ENCODE results near the gene SAC3D1. TPM values are rescaled to one million over a fixed set of nuclear protein-coding genes. Genes with fewer than 3 reads are reported as not detected.

SAC3D1 gene
- 10 to 100 TPM in 2 of 4 donors, 1 to 10 TPM in 2; 4.8 to 11.8 (median 10.1) TPM for total RNA-seq

DNA sequence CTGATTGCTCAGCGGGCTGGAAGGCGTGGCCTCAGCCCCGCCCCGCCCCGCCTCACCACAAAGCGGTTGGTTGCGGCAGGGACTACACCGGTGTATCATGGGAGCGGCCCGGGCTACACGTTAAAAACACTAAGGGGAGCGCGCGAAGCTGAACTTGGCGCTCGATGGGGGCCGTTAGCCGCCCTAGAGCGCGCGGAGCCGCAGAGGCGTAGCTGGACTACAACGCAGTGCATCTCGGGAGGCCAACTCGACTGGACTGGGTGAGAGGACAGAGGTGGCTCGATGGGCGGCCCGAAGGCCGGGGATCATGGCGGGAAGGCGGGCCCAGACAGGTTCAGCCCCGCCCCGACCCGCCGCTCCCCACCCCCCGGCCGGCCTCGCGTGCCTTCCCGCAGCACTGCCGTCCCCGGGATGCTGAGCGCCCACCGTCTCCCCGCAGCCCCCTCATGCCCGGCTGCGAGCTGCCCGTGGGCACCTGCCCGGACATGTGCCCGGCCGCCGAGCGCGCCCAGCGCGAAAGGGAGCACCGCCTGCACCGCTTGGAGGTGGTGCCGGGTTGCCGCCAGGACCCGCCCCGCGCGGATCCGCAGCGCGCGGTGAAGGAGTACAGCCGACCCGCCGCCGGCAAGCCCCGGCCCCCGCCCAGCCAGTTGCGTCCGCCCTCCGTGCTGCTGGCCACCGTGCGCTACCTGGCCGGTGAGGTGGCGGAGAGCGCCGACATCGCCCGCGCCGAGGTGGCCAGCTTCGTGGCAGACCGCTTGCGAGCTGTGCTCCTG lies at the start of gene SAC3D1:
SAC3D1 (plus strand) TSS at position 364 of the 776 bp plus-strand sequence; CDS start at position 447, 83 bp downstream.
- peak; percentile 61 for DNase-seq (ENCODE audit: low spot score)
- TF ChIP-seq, protein P1, sequence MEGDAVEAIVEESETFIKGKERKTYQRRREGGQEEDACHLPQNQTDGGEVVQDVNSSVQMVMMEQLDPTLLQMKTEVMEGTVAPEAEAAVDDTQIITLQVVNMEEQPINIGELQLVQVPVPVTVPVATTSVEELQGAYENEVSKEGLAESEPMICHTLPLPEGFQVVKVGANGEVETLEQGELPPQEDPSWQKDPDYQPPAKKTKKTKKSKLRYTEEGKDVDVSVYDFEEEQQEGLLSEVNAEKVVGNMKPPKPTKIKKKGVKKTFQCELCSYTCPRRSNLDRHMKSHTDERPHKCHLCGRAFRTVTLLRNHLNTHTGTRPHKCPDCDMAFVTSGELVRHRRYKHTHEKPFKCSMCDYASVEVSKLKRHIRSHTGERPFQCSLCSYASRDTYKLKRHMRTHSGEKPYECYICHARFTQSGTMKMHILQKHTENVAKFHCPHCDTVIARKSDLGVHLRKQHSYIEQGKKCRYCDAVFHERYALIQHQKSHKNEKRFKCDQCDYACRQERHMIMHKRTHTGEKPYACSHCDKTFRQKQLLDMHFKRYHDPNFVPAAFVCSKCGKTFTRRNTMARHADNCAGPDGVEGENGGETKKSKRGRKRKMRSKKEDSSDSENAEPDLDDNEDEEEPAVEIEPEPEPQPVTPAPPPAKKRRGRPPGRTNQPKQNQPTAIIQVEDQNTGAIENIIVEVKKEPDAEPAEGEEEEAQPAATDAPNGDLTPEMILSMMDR (IDR thresholded peaks at IDR 0.05), result no peak
- peak; percentile 97 for ATAC-seq (ENCODE audit: low FRiP score)

DNA sequence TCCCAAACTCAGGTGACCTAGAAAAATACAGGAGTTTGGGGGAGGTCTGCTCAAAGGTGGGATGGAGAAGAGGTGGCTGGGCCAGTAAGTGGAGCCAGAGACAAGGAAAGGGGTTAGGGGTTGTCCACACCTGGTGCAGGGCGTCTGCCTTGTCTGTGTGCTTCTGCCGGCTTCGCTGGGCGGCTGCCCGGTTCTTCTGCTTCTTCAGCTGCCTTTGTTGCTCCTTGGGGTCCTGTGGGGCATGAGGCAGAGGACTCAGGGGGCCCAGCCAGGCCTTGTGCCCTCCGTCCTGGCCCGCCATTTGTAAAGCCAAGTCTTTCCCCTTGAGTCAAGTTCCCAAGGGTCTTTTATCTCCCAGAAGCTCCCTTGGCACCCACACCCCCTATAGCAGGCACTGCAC lies 46.7 kb upstream of the SAC3D1 start:
- DNase-seq (ENCODE audit: low spot score), result no peak
- ATAC-seq (ENCODE audit: low FRiP score), result no peak
- TF ChIP-seq, protein P1 (IDR thresholded peaks at IDR 0.05), result no peak

- DNase-seq (ENCODE audit: low spot score), result no peak
- peak; percentile 10 for ATAC-seq (ENCODE audit: low FRiP score)
- TF ChIP-seq, protein P1 (IDR thresholded peaks at IDR 0.05), result no peak
Measured at GRCh38 chr11:64996327-64996709, 44.7 kb upstream of the SAC3D1 start.

DNA sequence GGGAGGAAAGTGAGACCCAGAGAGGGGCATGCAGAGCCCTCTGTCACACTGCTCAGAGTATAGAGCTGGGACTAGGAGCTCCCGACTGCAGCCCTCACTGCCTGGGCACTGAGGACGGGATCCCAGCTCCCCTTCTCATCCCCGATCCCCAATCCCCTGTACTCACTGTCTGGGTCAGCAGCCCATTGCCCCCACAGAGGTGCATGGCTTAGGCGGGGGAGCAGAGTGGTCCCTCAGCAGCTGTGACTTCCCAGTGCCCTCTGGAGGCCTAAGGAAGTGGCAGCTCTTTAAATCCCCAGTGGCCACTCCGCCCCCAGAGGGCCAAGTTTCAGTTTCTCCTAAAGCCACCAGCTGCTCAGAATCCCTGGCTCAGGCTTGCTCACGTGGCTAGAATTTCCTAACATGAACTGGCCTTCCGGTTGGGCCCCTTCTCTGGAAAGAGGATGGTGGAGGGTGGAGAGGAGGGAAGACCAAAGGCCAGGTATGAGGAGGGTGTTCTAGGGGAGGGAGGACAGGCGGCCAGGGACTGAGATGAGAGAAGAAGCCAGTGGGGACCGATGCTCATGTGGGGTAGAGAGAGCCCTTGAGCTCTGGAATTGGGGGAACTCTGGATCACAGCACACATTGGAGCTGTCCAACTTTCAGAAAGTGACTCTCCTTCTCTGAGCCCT lies 44.2 kb upstream of the SAC3D1 start, which contains the start of gene BATF2:
BATF2 (minus strand) TSS at position 262 of the 671 bp plus-strand sequence; CDS start at position 205, 57 bp downstream.
- TF ChIP-seq, protein P1 (IDR thresholded peaks at IDR 0.05), result no peak
- DNase-seq (ENCODE audit: low spot score) (no peak), ATAC-seq (ENCODE audit: low FRiP score) (peak; percentile 50)

DNA sequence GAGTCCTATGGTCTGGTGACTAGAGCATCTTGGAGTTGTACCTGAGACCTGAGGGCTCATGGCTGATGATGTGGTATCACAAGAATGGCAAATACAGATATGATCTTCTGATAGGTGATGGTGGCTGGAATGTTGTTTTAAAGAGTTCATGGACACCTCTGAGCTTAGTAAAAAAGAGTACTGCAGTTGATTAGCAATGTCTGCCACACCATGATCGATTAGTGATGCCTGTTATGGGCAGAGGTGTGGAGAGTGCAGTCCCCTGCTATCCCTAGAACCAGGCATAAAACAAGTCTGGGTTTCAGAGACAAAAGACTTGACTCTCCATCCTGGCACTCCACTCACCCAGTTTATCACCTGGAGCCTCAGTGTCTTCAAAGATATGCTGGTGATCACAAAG lies 42.9 kb upstream of the SAC3D1 start:
- TF ChIP-seq, protein P1 (IDR thresholded peaks at IDR 0.05), result no peak
- DNase-seq (ENCODE audit: low spot score) (no peak), ATAC-seq (ENCODE audit: low FRiP score) (no peak)

DNA sequence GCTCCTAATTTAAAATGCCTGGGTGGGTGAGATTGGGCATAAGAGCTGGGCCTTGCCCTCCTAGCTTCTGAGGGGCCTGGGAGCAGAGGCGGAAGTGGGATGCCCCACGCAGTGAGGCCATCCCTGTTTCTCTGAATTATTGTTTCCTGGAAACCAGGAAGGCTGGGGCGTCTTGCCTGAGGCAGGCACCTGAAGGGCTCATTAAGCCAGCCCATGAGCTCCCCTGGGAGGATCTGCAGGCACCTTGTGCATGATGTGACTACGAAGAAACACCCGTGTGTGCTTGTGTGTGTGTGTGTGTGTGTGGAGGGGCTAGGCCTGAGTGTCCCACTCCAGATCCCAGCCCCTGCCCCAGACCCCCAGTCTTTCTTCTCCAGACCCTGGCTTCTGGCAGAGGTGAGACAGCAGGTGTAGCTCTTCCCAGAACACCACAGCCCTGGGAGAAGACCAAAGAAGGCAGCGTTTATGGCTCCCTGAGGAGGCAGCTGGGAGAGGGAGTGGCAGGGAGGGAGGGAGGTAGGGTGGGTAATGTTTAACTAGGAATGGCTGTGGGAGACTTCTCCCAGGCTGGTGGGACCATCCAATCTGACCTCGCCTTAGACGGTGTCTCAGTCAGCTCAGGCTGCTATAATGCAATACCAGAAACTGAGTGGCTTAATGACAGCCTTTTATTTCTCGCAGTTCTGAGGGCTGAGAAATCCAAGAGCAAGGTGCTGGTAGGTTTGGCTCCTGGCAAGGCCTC lies 42.1 kb upstream of the SAC3D1 start:
- DNase-seq (ENCODE audit: low spot score) (no peak), ATAC-seq (ENCODE audit: low FRiP score) (no peak)
- TF ChIP-seq, protein P1 (IDR thresholded peaks at IDR 0.05), result no peak

All from omental fat pad (tissue), 4 donors.